ENCODE results near the gene ZFAND2B.

ZFAND2B gene

DNA sequence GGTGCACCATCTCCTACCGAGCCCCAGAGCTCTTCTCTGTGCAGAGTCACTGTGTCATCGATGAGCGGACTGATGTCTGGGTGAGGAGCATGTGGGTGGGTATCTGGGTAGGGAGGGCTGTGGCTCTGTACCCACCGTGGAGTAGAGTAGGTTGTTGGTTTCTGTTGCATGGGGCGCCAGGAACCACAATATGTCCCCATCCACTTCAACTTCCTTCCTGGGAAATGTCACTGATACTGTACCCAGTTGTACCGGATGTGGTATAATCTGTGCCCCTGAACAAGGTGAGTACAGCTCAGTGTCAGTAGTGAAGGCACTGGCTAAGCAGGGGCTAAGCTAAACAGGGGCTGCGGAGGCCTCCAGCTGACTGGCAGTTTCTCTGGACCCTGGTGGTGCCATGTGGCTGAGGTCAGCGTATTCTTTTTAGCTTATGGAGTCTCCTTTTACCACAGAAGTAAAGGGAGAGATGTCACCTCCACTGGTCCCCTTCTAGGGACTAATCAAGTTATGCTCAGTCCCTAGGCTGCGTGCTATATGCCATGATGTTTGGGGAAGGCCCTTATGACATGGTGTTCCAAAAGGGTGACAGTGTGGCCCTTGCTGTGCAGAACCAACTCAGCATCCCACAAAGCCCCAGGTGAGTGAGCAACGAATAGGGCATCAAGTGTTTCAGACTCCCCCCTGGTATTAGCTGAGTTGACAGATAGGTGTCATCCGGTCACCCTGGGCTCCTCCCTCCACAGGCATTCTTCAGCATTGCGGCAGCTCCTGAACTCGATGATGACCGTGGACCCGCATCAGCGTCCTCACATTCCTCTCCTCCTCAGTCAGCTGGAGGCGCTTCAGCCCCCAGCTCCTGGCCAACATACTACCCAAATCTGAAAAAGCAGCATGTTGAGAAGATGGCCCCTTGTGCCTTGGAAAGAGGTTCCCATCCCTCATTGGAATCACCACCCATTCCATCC, 41.4 kb downstream of the ZFAND2B start:
- TF ChIP-seq, protein P1, sequence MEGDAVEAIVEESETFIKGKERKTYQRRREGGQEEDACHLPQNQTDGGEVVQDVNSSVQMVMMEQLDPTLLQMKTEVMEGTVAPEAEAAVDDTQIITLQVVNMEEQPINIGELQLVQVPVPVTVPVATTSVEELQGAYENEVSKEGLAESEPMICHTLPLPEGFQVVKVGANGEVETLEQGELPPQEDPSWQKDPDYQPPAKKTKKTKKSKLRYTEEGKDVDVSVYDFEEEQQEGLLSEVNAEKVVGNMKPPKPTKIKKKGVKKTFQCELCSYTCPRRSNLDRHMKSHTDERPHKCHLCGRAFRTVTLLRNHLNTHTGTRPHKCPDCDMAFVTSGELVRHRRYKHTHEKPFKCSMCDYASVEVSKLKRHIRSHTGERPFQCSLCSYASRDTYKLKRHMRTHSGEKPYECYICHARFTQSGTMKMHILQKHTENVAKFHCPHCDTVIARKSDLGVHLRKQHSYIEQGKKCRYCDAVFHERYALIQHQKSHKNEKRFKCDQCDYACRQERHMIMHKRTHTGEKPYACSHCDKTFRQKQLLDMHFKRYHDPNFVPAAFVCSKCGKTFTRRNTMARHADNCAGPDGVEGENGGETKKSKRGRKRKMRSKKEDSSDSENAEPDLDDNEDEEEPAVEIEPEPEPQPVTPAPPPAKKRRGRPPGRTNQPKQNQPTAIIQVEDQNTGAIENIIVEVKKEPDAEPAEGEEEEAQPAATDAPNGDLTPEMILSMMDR (IDR thresholded peaks at IDR 0.05; ENCODE audit: low read depth, low read length) = no peak
- DNase-seq (ENCODE audit: low read depth in 2 of 2) = no peak
- H3K4me3 ChIP-seq (replicated peaks in 1 of 2; ENCODE audit: low read depth in 2 of 2, low read length in 2 of 2) = no peak overlapping the region

DNA sequence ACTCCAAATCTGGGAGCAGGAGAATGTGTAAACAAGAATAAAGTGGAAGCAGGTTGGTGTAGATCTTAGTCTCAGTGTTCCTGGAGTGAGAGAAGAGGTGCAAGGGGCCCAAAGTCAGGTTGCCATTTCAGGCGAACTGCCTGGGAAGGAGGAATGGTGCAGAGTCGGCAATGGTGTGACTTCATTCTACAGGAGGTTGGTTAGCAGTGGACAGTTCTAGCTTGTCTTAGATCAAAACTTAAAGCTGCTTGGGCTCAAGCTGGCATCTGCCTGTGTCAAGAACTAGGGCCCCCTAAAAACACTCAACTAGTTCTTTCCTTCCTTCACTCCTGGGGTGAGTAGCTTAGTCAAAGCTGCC, 42.2 kb downstream of the ZFAND2B start:
- TF ChIP-seq, protein P1 (IDR thresholded peaks at IDR 0.05; ENCODE audit: low read depth, low read length) = no peak
- peak in 1 of 2 donors; percentile 21 for DNase-seq (ENCODE audit: low read depth in 2 of 2)
- no peak overlapping the region for H3K4me3 ChIP-seq (replicated peaks in 1 of 2; ENCODE audit: low read depth in 2 of 2, low read length in 2 of 2)

DNA sequence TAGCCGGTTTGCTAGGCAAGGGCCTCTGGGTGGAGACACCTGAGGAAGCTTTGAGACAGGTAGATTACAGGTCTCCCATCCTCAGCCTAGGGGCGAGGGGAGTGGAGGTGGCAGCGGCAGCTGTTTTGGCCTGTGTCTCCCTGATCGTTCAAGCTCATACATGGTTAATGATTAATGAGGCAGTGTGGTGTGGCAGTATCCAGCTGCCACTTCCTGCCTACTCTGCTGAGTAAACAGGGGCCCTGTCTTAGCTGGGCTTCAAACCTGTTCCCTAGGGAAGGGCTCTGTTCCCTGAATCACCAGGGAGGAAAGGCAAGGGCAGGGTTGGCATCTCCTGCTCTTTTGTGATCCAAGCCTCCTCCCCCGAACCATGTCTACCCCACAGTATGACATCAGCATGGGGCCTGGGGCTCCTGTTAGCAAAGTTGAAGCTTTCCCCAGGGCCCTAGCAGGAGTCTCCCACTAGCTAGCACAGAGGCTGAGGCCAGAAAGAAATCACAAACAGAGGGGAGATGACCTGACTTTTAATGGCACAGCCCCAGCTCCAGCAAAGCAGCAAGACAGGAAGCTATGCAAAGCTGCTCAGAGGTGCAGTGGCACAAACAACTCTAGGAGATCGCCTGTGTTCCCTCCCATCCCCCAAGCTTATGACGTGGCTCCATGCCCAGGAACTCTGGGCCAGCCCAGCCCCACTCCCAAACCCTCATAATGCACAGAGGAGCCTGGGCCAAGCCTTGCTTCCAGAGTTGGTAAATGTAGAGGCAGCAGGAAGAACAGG, 42.8 kb downstream of the ZFAND2B start:
- H3K4me3 ChIP-seq (replicated peaks in 1 of 2; ENCODE audit: low read depth in 2 of 2, low read length in 2 of 2) = no peak overlapping the region
- TF ChIP-seq, protein P1 (IDR thresholded peaks at IDR 0.05; ENCODE audit: low read depth, low read length) = no peak
- peak; percentile 89 to 96 for DNase-seq (ENCODE audit: low read depth in 2 of 2)

DNA sequence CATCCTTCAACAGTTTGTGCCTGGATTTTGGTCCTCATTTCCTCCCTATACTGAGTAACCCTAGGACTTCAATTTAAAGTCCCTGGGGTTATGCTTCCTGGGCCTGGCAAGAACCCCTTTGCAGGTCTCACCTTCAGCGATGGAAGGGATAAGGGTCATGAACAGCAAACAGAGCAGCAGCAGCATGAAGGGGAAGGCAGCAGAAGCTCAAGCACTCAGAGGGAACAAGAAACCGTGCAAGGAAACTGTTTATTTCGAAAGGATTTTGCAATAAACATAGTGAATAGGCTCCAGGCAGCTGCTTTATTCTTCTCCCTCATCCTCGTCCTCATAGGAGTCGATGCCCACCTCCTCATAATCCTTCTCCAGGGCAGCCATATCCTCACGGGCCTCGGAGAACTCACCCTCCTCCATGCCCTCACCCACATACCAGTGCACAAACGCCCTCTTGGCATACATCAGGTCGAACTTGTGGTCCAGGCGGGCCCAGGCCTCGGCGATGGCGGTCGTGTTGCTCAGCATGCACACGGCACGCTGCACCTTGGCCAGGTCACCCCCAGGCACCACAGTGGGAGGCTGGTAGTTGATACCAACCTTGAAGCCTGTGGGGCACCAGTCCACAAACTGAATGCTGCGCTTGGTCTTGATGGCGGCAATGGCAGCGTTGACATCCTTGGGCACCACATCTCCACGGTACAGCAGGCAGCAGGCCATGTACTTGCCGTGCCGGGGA, 43.6 kb downstream of the ZFAND2B start:
- no peak overlapping the region for H3K4me3 ChIP-seq (replicated peaks in 1 of 2; ENCODE audit: low read depth in 2 of 2, low read length in 2 of 2)
- TF ChIP-seq, protein P1 (IDR thresholded peaks at IDR 0.05; ENCODE audit: low read depth, low read length) = no peak
- peak in 1 of 2 donors; percentile 19 for DNase-seq (ENCODE audit: low read depth in 2 of 2)

DNA sequence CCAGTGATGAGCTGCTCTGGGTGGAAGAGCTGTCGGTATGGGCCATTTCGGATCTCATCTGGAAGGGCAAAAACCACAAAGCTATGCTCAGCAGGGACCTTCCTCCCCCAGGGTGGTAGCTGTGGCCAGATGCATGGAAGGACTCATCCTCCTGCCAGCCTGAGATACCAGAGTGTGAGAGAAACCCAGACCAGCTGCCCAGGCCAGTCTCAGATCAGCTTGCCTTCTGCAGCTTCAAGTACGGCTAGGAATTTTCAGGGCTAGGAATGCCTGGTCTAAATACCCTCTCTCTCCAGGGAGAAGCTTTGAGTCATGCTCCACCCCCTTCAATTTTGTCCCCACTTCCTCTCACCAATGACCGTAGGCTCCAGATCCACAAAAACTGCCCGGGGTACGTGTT, 45.1 kb downstream of the ZFAND2B start:
- DNase-seq (ENCODE audit: low read depth in 2 of 2) = peak in 1 of 2 donors; percentile 22

DNA sequence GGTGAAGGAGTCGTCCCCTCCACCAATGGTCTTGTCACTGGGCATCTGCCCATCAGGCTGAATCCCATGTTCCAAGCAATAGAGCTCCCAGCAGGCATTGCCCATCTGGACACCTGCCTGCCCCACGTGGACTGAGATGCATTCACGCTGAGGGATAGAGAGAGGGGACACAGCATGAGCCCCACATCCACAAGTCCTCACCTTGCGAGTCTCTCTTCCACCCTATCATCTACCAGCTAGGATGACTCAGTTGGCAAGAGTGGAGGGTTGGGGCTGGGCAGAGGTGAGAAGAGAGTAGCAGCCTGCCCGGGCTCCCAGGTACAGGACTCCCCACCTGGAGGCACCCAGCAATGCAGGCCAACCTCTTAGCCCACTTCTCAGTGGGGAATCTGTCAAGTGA, 45.5 kb downstream of the ZFAND2B start:
- no peak overlapping the region for H3K4me3 ChIP-seq (replicated peaks in 1 of 2; ENCODE audit: low read depth in 2 of 2, low read length in 2 of 2)

More for the DNA sequence above, 45.1 kb downstream of the ZFAND2B start:
- H3K4me3 ChIP-seq (replicated peaks in 1 of 2; ENCODE audit: low read depth in 2 of 2, low read length in 2 of 2) = no peak overlapping the region
- TF ChIP-seq, protein P1 (IDR thresholded peaks at IDR 0.05; ENCODE audit: low read depth, low read length) = no peak

More for the DNA sequence above, 45.5 kb downstream of the ZFAND2B start:
- TF ChIP-seq, protein P1 (IDR thresholded peaks at IDR 0.05; ENCODE audit: low read depth, low read length) = no peak
- DNase-seq (ENCODE audit: low read depth in 2 of 2) = no peak
